Hepatocyte (in vitro differentiated cells): ENCODE data around the gene RFXAP.

Experiments used
- EZH2 ChIP-seq: fragments of 200-600 bp; sonication (generic); IDR thresholded peaks from 2 replicates; pipeline ENCODE4 v1.6.1; 2016; ENCODE audit warnings: antibody characterized with exemption, mild to moderate bottlenecking, borderline replicate concordance
- EZH2phosphoT487 ChIP-seq: fragments of 200-600 bp; sonication (generic); IDR thresholded peaks from one replicate; pipeline ENCODE4 v1.6.1; 2018; ENCODE audit warnings: antibody characterized with exemption, mild to moderate bottlenecking, low read depth, moderate library complexity; ENCODE audit not compliant: unreplicated experiment, severe bottlenecking
- TF ChIP-seq, protein P1 (sequence below): fragments of 200-600 bp; sonication (generic); IDR thresholded peaks from 2 replicates; pipeline ENCODE4 v1.5.1; 2016; ENCODE audit warnings: antibody characterized with exemption, mild to moderate bottlenecking; ENCODE audit not compliant: poor library complexity

DNA sequence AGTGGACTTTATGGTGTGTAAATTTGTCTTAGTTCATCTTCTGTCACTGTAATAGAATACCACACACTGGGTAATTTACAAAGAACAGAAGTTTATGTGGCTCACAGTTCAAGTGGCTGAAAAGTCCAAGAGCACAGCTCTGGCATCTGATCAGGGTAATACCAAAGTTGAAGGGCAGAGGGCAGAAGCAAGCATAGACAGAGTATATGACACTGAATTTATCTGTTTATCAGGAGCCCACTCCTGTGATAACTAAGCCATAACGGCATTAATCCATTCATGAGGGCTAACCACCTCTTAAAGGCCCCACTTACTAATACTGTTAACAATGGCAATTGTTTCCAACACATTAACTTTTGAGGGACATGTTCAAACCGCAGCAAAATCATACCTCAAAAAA lies 4.0 kb upstream of the RFXAP start:
- TF ChIP-seq, protein P1, sequence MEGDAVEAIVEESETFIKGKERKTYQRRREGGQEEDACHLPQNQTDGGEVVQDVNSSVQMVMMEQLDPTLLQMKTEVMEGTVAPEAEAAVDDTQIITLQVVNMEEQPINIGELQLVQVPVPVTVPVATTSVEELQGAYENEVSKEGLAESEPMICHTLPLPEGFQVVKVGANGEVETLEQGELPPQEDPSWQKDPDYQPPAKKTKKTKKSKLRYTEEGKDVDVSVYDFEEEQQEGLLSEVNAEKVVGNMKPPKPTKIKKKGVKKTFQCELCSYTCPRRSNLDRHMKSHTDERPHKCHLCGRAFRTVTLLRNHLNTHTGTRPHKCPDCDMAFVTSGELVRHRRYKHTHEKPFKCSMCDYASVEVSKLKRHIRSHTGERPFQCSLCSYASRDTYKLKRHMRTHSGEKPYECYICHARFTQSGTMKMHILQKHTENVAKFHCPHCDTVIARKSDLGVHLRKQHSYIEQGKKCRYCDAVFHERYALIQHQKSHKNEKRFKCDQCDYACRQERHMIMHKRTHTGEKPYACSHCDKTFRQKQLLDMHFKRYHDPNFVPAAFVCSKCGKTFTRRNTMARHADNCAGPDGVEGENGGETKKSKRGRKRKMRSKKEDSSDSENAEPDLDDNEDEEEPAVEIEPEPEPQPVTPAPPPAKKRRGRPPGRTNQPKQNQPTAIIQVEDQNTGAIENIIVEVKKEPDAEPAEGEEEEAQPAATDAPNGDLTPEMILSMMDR: peak; percentile 14
- TF ChIP-seq EZH2 (no peak), EZH2phosphoT487 (no peak)
